WTC11 (cell line): ENCODE measurements around the gene DDAH2.
A peak's percentile ranks its signal among the peaks of the same experiment; 100 is the strongest.

Experiments
- CTCF ChIP-seq: fragments of 200-600 bp; IDR thresholded peaks from 2 replicates; pipeline ENCODE4 v1.8.0; 2022; ENCODE audit warnings: antibody characterized with exemption
- ETV6 ChIP-seq: sonication (generic); formaldehyde crosslinking; IDR thresholded peaks from 2 replicates; pipeline ENCODE4 v1.8.1; 2022; ENCODE audit warnings: mild to moderate bottlenecking, missing genetic modification reagents
- ZBTB43 ChIP-seq: sonication (generic); formaldehyde crosslinking; IDR thresholded peaks from 2 replicates; pipeline ENCODE4 v1.8.1; 2023; ENCODE audit warnings: mild to moderate bottlenecking, missing genetic modification reagents
- ZNF263 ChIP-seq: sonication (generic); formaldehyde crosslinking; IDR thresholded peaks from 2 replicates; pipeline ENCODE4 v1.8.1; 2022; ENCODE audit warnings: low read depth, mild to moderate bottlenecking, moderate library complexity, missing genetic modification reagents

GRCh38 chr6:31740397-31741223 is 11.5 kb upstream of the DDAH2 start:
- TF ChIP-seq ZBTB43 (CRISPR knock-in tag) (no peak), ETV6 (no peak), ZNF263 (0 out of 2 replicates have a peak, but pooled peaks have one; percentile 13), CTCF (no peak)
